ENCODE measurements around the gene ERBB4. TPM values are rescaled to one million over a fixed set of nuclear protein-coding genes. Genes with fewer than 3 reads are reported as not detected.

The ERBB4 gene
- total RNA-seq, 6 donors from 2014 or later: 3.3 to 24.2 (median 11.7) TPM

DNA sequence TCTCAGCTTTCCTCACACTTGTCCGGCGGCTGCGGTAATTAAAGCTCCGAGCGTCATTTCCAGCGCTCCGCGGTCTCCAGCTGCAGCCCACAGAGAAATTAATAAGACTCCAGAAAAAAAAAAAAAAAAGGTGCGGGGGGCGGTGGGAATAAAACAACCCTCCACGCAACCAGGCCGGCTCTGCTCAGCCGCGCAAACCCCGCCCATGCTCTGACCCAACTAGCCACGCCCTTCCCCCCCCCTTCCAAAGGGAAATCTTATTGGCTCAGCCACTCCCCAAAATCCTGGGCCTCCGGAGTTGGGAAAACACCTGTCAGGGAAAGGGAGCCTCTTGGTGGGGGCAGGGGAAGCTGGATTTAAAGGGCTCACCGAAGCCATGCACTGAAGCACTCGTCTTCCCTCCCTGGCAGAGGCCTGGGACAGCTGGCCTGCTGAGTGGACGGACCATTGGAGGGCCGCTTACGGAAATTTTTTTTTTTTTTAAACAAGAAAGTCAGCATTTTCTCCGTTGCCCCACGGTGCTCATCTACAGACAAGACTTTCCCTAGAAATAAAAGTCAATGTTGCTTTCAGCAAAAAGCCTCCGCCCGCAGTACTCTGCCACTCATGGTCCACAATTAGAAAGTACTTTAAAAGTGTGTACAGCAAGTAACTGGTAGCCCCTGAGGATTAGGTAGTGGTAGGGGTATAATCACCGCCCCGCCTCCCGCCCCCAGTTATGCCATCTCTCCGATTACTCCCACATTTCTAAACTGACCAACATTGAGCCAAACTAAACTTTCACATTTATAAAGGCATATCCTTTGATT, 674 bp upstream of the ERBB4 start:
- 25 to 26% methylated on average over 30 of the region's 30 CpGs for WGBS, 2 donors
- H3K9me3 ChIP-seq: no peaks in the 10 kb centered on the region
- peak overlapping the region; percentile 38 to 68 (median 61) for H3K4me3 ChIP-seq
- H3K36me3 ChIP-seq: no peaks in the 10 kb centered on the region
- H3K27me3 ChIP-seq: peaks cover 0 to 19% (median 12%) of the 10 kb centered on the region in 4 donors
- TF ChIP-seq POLR2AphosphoS5 (IDR thresholded peaks at IDR 0.05) (no peak), EP300 (IDR thresholded peaks at IDR 0.05) (no peak), POLR2A (IDR thresholded peaks at IDR 0.05) (no peak)
- TF ChIP-seq, protein P1, sequence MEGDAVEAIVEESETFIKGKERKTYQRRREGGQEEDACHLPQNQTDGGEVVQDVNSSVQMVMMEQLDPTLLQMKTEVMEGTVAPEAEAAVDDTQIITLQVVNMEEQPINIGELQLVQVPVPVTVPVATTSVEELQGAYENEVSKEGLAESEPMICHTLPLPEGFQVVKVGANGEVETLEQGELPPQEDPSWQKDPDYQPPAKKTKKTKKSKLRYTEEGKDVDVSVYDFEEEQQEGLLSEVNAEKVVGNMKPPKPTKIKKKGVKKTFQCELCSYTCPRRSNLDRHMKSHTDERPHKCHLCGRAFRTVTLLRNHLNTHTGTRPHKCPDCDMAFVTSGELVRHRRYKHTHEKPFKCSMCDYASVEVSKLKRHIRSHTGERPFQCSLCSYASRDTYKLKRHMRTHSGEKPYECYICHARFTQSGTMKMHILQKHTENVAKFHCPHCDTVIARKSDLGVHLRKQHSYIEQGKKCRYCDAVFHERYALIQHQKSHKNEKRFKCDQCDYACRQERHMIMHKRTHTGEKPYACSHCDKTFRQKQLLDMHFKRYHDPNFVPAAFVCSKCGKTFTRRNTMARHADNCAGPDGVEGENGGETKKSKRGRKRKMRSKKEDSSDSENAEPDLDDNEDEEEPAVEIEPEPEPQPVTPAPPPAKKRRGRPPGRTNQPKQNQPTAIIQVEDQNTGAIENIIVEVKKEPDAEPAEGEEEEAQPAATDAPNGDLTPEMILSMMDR (IDR thresholded peaks at IDR 0.05): no peak
- peak; percentile 82 to 87 for ATAC-seq (ENCODE audit: low FRiP score in 2 of 2)
- H3K27ac ChIP-seq: peak overlapping the region in 3 of 4 donors; percentile 52 to 75 (median 67)
- H3K4me1 ChIP-seq: peaks cover 7 to 35% (median 12%) of the 10 kb centered on the region in 4 donors
- DNase-seq: peak; percentile 57 to 85

DNA sequence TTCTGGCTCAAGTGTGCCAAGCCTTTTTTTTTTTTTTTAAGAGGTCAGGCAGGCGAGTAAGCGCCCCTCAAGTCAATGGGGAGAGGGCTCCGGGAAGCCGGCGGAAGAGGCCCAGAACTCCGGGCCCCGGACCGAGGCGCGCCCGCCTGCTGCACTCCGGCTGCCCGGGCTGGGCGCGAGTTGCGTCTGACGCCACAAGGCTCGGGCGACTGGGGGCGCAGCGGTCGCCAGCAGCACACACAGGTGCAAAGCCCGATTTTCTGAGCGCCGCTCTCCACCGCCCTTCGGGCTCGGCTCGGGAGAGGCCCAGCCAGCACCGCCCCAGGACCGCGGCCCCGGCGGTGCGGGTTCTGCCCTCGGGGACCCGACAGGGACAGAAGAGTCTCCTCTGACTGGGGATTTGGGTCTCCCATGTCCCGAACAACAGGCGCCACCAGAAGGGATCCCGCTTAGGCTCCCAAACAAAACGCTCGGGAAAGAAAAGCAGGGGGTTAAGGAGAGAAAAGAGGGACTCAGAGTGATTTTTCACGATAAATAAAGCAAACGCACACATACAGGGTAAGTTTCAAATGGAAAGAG, 787 bp downstream of the ERBB4 start:
- TF ChIP-seq POLR2A (IDR thresholded peaks at IDR 0.05): peak in 1 of 4 donors; percentile 32
- no peak for TF ChIP-seq EP300 (IDR thresholded peaks at IDR 0.05)
- no peak for TF ChIP-seq POLR2AphosphoS5 (IDR thresholded peaks at IDR 0.05)
- TF ChIP-seq, protein P1 (IDR thresholded peaks at IDR 0.05): no peak
- peak in 1 of 2 donors; percentile 88 for DNase-seq
- WGBS, 2 donors: 1 to 4% methylated on average over 16 to 42 of the region's 44 CpGs

GRCh38 chr2:212536817-212537725, 1.5 kb downstream of the ERBB4 start:
- ATAC-seq (ENCODE audit: low FRiP score in 2 of 2): peak; percentile 32 to 53
- H3K36me3 ChIP-seq: no peaks in the 10 kb centered on the region
- no peaks in the 10 kb centered on the region for H3K9me3 ChIP-seq
- peak overlapping the region; percentile 6 to 68 (median 61) for H3K4me3 ChIP-seq
- TF ChIP-seq EP300 (IDR thresholded peaks at IDR 0.05) (no peak), POLR2A (IDR thresholded peaks at IDR 0.05) (peak in 1 of 4 donors; percentile 47)
- TF ChIP-seq, protein P1 (IDR thresholded peaks at IDR 0.05): no peak
- peak overlapping the region in 3 of 4 donors; percentile 18 to 75 (median 67) for H3K27ac ChIP-seq
- H3K27me3 ChIP-seq: peaks cover 0 to 19% (median 12%) of the 10 kb centered on the region in 4 donors
- 1 to 5% methylated on average over 30 to 56 of the region's 56 CpGs for WGBS, 2 donors
- peak; percentile 61 to 86 for DNase-seq
- peaks cover 7 to 35% (median 12%) of the 10 kb centered on the region in 4 donors for H3K4me1 ChIP-seq

More for the DNA sequence above, 787 bp downstream of the ERBB4 start:
- peak; percentile 55 to 61 for ATAC-seq (ENCODE audit: low FRiP score in 2 of 2)
- no peaks in the 10 kb centered on the region for H3K36me3 ChIP-seq
- H3K4me1 ChIP-seq: peaks cover 7 to 35% (median 12%) of the 10 kb centered on the region in 4 donors
- H3K4me3 ChIP-seq: peak overlapping the region; percentile 16 to 68 (median 61)
- peak overlapping the region in 3 of 4 donors; percentile 52 to 75 (median 67) for H3K27ac ChIP-seq
- H3K9me3 ChIP-seq: no peaks in the 10 kb centered on the region
- peaks cover 0 to 19% (median 12%) of the 10 kb centered on the region in 4 donors for H3K27me3 ChIP-seq

DNA sequence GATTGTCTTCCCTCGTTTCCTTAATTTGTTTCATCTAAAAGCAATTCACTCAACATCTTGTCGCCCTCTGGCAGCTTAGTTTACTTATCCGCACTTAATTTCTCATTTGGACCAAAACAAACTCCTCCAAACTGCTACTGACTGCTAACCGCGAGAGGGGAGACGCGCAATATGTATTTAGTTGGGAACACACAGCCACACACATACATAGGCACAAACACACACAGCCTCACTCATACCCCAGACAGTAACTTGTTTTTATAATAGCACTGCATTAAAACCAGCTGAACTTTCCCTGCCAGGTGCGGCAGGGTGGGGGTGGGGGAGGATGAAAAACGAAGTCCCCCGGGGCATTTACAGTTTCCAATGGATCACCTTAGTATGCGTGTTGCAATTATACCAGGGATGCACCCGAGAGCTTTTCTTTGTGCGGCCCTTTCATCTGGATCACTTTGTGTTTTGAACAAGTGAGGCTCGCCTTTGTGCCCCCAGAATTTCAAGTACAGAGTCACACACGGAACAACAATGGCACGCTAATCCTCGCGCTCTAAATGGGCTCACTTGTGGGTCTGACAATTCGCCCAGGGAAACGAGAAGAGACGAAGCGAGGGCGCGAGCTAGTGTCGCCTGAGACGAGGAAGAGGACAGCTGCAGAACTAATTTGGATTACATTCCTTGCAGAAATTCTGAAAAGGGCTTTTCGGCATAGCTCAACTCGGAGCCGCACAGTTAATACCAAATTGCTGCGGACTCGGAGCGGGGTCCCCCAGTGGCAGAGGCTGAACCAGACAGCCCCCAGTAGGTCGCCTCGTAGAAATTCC, 2.4 kb downstream of the ERBB4 start:
- TF ChIP-seq POLR2AphosphoS5 (IDR thresholded peaks at IDR 0.05) (no peak), EP300 (IDR thresholded peaks at IDR 0.05) (no peak), POLR2A (IDR thresholded peaks at IDR 0.05) (no peak)
- TF ChIP-seq, protein P1 (IDR thresholded peaks at IDR 0.05): no peak
- ATAC-seq (ENCODE audit: low FRiP score in 2 of 2): no peak
- Histone ChIP-seq H3K36me3 (no peaks in the 10 kb centered on the region), H3K9me3 (no peaks in the 10 kb centered on the region), H3K27ac (no peak overlapping the region), H3K4me1 (peaks cover 7 to 35% (median 12%) of the 10 kb centered on the region in 4 donors), H3K4me3 (peak overlapping the region in 3 of 4 donors; percentile 59 to 68 (median 63)), H3K27me3 (peaks cover 0 to 19% (median 12%) of the 10 kb centered on the region in 4 donors)
- DNase-seq: peak in 1 of 2 donors; percentile 0
- 4 to 5% methylated on average over 19 to 34 of the region's 34 CpGs for WGBS, 2 donors
